IgD-negative memory B cell (primary cell): Measurements from ENCODE around the gene HS3ST3B1. TPM values are rescaled to one million over a fixed set of nuclear protein-coding genes. Genes with fewer than 3 reads are reported as not detected.
A peak's percentile ranks its signal among the peaks of the same experiment; 100 is the strongest.

Experiments used
- H3K27ac Mint-ChIP-seq, 3 donors: one replicate each; pipeline ENCODE4 v1.8.0; 2020 to 2022; ENCODE audit warnings: mild to moderate bottlenecking in 3 of 3, mixed read lengths in 3 of 3, moderate library complexity in 1 of 3
- H3K27me3 Mint-ChIP-seq: one replicate; pipeline ENCODE4 v1.8.0; 2021; ENCODE audit warnings: mixed read lengths
- H3K36me3 Mint-ChIP-seq: one replicate; pipeline ENCODE4 v1.8.0; 2020; ENCODE audit warnings: mild to moderate bottlenecking, mixed read lengths
- H3K4me1 Mint-ChIP-seq, 3 donors: one replicate each; pipeline ENCODE4 v1.8.0; 2020 to 2022; ENCODE audit warnings: mixed read lengths in 3 of 3, mild to moderate bottlenecking in 1 of 3
- H3K4me3 Mint-ChIP-seq, 4 donors: one replicate each; pipeline ENCODE4 v1.8.0; 2020 to 2022; ENCODE audit warnings: mild to moderate bottlenecking in 4 of 4, mixed read lengths in 4 of 4, moderate library complexity in 3 of 4
- H3K9me3 Mint-ChIP-seq, 3 donors: one replicate each; pipeline ENCODE4 v1.8.0; 2020 to 2021; ENCODE audit warnings: mixed read lengths in 3 of 3, mild to moderate bottlenecking in 1 of 3
- polyA plus RNA-seq: library from polyadenylated mRNA; unstranded; fragments of 300-500 nt; fragmentation: Illumina TruSeq; gene quantifications from one replicate; pipeline ENCODE4 v1.2.3, GENCODE V29; 2021

The HS3ST3B1 gene
- polyA plus RNA-seq, result 0.70 TPM

DNA sequence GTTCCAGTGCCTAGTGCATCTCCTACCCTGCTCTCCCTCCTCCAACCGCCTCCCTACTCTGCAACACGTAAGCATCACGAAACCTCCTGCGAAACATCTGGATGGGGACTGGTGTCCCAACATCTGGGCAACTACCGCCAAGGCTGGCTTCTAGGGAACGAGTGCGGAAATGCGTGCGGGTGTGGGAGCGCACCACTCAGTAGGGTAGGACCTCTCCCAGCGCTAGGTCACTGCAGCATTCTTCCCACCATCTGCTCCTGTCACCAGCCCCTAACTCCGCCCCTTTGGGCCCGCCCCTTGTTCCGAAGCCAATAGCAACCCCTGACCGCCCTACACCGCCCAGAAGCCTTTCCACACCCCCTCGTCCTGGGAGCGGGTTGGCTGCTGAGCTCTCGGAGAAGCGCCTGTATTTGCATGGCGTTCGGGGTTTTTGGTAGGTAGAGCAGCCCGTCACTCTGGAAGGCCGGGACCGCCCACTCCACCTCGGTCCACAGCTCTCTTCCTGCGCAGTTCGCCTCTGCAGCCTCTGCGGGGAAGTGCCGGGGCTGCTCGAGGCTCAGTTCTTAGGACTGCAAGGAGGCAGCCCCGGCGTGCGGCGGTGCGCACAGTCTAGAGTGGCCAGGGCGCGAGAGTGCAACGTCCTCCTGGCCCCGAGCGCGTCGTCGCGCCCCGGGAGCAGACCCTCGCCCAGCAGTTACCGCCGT, at the start of gene HS3ST3B1:
HS3ST3B1 (plus strand) TSS at position 507 of the 704 bp plus-strand sequence. CDS start 438 bp downstream, outside the sequence.
- H3K9me3 Mint-ChIP-seq, result peaks cover 0 to 8% (median 2%) of the 10 kb centered on the region in 3 donors
- peak within 1 kb of the TSS; percentile 83 to 91 (median 89) for H3K4me3 Mint-ChIP-seq
- peaks cover 63% of the 10 kb centered on the region for H3K27me3 Mint-ChIP-seq
- H3K4me1 Mint-ChIP-seq, result peaks cover 14 to 37% (median 22%) of the 10 kb centered on the region in 3 donors
- peak within 1 kb of the TSS in 2 of 3 donors; percentile 84 to 95 for H3K27ac Mint-ChIP-seq
- H3K36me3 Mint-ChIP-seq, result peaks cover 2% of the 10 kb centered on the region

DNA sequence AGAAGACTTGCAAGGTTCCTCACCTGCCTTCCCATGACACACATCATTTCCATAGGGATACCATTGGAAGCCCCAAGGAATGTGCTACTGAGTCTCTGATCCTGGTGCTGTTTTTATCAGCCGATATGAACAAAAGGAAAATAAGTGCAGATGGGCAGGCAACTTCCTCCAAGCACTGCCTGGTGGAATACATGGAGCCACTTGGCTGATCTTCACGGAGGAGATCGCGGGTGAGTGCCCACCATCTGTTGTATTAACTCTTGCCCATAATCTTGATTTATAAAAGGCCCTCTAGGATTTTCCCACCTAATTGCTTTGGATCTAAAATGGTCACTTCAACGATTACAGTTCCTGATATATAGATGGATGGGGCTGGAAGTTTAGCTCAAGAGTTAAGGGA, 39.5 kb upstream of the HS3ST3B1 start:
- Mint-ChIP-seq H3K27me3 (peaks cover 8% of the 10 kb centered on the region), H3K27ac (no peak overlapping the region), H3K4me1 (no peaks in the 10 kb centered on the region), H3K4me3 (no peak overlapping the region), H3K36me3 (no peaks in the 10 kb centered on the region), H3K9me3 (peaks cover 0 to 5% (median 5%) of the 10 kb centered on the region in 3 donors)

DNA sequence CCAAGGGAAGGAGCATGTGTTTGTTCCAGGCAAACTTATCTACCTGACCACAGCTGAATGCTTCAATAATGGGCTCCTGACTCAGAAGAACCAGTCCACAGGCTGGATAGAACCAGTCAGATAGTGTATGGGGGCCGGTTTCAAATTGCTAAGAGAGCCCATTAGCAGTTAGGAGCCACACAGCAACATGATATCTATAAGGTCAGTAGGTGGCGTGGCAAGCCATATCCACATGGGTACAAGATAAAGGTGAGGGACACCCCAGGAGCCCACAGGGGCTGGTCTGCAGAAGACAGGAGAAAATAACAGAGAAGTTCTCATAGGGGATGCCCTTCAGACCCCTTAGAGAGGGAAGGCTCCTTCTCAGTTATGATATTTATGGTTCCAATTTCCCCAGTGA, 32.6 kb upstream of the HS3ST3B1 start:
- Mint-ChIP-seq H3K27me3 (peaks cover 3% of the 10 kb centered on the region), H3K36me3 (peaks cover 2% of the 10 kb centered on the region), H3K9me3 (peaks cover 0 to 6% (median 5%) of the 10 kb centered on the region in 3 donors), H3K27ac (no peak overlapping the region), H3K4me3 (no peak overlapping the region), H3K4me1 (no peaks in the 10 kb centered on the region)

DNA sequence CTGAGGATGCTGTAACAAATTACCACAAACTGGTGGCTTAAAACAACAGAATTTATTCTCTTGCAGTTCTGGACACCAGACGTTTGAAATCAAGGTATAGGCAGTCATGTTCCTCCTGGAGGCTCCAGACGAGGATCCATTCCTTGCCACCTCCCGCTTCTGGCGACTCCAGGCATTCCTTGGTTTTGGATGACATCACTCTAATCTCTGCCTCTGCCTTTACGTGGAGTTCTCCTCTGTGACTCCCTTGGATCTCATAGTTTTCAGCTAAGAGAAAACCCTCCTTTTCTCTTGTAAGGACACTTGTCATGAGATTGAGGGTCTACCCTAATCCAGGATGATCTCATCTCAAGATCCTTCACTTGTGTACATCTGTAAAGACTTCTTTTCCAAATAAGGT, 31.4 kb upstream of the HS3ST3B1 start:
- Mint-ChIP-seq H3K4me3 (no peak overlapping the region), H3K36me3 (peaks cover 2% of the 10 kb centered on the region), H3K9me3 (peaks cover 0 to 10% (median 5%) of the 10 kb centered on the region in 3 donors), H3K27ac (no peak overlapping the region), H3K4me1 (no peaks in the 10 kb centered on the region), H3K27me3 (peaks cover 3% of the 10 kb centered on the region)

DNA sequence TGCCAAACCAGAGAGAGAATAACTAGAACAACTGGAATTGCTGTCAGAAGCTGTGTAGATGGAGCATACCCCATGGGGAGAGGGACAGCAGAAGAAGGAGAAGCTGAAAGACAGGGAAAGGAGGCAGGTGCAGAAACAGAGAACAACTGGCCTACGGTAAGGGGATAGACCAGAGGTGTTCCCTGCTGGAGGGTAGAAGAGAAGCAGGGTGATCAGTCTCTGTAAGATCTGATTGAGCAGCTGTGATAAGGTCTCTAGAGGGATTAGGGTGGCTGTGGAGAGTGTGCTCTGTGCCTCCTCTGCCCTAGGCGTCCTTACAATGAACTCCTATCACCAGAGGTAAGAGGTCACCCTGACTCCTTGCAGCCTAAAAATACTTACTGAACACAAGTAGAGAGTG, 30.4 kb upstream of the HS3ST3B1 start:
- Mint-ChIP-seq H3K9me3 (peaks cover 0 to 14% (median 7%) of the 10 kb centered on the region in 3 donors), H3K4me3 (no peak overlapping the region), H3K4me1 (no peaks in the 10 kb centered on the region), H3K36me3 (peaks cover 2% of the 10 kb centered on the region), H3K27me3 (peaks cover 3% of the 10 kb centered on the region), H3K27ac (no peak overlapping the region)

DNA sequence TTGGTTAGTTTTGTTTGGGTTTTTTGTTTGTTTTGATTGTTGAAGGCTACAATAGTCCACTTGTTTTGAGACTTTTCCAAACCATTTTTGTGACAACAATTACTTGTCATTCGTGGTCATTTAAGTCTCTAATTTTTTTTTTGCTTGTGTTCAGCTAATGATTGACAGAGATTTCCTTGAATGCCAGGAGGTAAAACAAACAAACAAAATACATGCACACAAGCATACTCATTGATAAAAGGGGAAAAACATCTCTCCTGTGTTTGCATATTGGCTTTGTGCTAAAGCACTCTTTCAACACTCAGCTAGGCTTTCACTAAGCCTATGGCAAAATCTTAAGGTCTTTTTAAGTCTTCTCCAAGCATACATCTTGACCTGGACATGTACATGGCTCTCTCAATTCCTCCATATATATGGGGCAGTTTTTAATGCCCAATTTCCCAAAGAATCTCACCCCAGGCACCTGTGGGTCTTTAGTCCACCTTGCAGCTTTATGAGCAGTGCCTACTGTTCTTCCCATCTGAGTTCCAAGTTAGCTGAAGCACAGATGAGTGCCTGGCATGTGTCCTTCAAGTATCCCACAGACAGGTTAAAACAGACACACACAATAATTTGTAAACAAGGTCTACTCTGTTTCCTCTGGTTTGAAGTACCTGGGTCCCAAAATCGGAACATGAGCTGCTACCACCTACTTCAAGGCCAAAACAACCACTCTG, 24.2 kb upstream of the HS3ST3B1 start:
- H3K9me3 Mint-ChIP-seq, result peaks cover 1 to 20% (median 10%) of the 10 kb centered on the region in 3 donors
- H3K27me3 Mint-ChIP-seq, result peaks cover 12% of the 10 kb centered on the region
- no peak overlapping the region for H3K27ac Mint-ChIP-seq
- no peaks in the 10 kb centered on the region for H3K4me1 Mint-ChIP-seq
- H3K4me3 Mint-ChIP-seq, result no peak overlapping the region
- peaks cover 2% of the 10 kb centered on the region for H3K36me3 Mint-ChIP-seq

DNA sequence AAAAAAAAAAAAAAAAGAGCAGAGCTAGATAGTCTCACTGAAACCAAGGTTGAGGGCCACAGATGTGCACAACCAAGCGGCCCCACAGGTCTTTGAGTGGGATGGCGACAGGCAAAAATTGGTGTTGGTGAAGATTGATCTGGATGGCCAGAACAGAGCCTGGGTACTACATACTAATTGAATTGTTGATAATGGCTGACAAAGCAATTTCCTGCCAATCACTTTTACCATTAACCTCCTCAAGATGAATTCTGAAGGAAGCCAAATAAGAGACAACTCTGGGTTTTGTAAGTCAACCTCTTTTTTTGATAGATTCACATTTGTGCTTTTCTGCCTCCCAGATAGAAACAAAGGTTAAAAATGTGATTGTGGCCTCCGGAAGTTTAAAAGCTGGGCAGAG, 19.4 kb upstream of the HS3ST3B1 start:
- H3K9me3 Mint-ChIP-seq, result peaks cover 0 to 3% (median 2%) of the 10 kb centered on the region in 3 donors
- peaks cover 25% of the 10 kb centered on the region for H3K27me3 Mint-ChIP-seq
- H3K27ac Mint-ChIP-seq, result no peak overlapping the region
- no peaks in the 10 kb centered on the region for H3K4me1 Mint-ChIP-seq
- H3K4me3 Mint-ChIP-seq, result no peak overlapping the region
- H3K36me3 Mint-ChIP-seq, result peaks cover 1% of the 10 kb centered on the region

DNA sequence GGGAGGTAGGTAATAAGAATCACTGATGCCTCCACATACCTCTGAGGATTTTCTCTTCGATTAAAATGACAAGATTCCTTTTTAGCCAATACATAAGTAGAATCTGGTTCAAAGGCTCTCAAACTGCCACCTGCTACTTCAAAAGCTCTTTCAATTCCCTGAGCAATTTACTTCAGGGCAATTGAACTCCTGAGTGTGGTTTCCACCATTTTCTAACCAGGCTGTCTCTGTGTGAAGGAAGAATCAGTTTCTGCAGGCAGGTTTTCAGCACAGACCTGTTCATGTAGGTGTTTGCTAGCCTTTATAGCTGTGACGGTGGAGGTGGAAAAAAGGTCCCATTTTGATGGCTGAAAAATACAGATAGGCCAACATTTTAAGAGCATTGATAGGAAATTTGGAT, 18.2 kb upstream of the HS3ST3B1 start:
- peaks cover 20% of the 10 kb centered on the region for H3K27me3 Mint-ChIP-seq
- H3K4me3 Mint-ChIP-seq, result no peak overlapping the region
- H3K36me3 Mint-ChIP-seq, result peaks cover 1% of the 10 kb centered on the region
- no peaks in the 10 kb centered on the region for H3K4me1 Mint-ChIP-seq
- H3K9me3 Mint-ChIP-seq, result peaks cover 0 to 3% (median 2%) of the 10 kb centered on the region in 3 donors
- no peak overlapping the region for H3K27ac Mint-ChIP-seq

DNA sequence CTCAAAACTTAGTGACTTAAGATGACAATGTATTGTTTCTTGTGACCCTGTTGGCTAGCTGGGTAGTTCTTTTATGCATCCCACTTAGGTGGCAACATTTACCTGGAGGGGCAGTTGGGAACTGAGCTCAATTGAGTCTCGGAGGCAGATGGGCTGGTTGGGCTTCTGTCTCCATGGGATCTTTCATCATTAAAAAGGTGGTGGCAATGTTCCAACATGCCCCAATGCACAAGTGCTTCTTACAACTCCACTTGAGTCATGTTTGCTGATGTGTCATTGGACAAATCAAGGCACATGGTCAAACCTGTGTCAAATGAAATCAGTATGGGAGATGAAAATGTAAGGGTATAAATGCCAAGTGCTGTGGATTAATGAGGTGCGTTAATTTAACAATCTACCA, 11.7 kb upstream of the HS3ST3B1 start:
- Mint-ChIP-seq H3K9me3 (peaks cover 1 to 3% (median 2%) of the 10 kb centered on the region in 3 donors), H3K27me3 (peaks cover 27% of the 10 kb centered on the region), H3K4me1 (no peaks in the 10 kb centered on the region)

DNA sequence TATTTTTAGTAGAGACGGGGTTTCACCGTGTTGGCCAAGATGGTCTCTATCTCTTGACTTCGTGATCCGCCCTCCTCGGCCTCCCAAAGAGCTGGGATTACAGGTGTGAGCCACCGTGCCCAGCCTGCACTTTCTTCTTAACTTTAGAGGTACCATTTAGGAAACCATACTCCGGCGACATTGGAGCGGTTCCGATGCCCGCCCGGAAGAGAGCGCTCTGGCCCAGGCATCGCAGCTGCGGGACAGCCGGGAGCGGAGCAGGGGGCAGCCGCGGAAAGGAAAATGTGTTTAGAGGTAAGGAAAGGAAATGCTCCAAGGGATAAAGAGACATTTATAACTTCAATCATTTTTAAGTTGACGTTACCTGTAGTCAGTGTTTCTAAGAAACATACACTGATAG, 6.0 kb upstream of the HS3ST3B1 start:
- no peak overlapping the region for H3K27ac Mint-ChIP-seq
- peaks cover 55% of the 10 kb centered on the region for H3K27me3 Mint-ChIP-seq
- peaks cover 2 to 26% (median 9%) of the 10 kb centered on the region in 3 donors for H3K4me1 Mint-ChIP-seq
- peaks cover 0 to 8% (median 0%) of the 10 kb centered on the region in 3 donors for H3K9me3 Mint-ChIP-seq
- H3K36me3 Mint-ChIP-seq, result no peaks in the 10 kb centered on the region
- no peak overlapping the region for H3K4me3 Mint-ChIP-seq

More for the DNA sequence above, 11.7 kb upstream of the HS3ST3B1 start:
- Mint-ChIP-seq H3K36me3 (no peaks in the 10 kb centered on the region), H3K27ac (no peak overlapping the region), H3K4me3 (no peak overlapping the region)

DNA sequence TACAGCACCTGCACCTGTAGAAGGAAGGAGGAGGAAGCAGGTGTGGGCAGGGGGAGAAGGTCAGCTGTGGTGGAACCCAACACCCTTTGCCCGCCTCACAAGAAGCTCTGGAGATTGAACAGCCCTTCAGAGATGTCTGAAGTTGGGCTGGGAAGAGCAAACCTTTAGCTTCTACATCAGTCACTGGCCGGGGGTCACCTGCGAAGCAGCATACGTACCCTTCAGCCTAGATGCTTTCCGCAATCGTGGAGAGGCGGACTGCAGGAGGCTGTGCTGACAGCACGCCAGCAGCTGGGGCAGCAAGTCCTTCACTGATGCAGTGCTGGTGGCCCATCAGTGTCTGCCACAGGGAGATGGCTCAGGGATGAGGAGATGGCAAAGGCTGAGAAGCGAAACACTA, 5.2 kb upstream of the HS3ST3B1 start:
- peaks cover 2% of the 10 kb centered on the region for H3K36me3 Mint-ChIP-seq
- H3K27ac Mint-ChIP-seq, result peak overlapping the region in 1 of 3 donors; percentile 13
- peaks cover 59% of the 10 kb centered on the region for H3K27me3 Mint-ChIP-seq
- peak overlapping the region in 1 of 4 donors; percentile 61 for H3K4me3 Mint-ChIP-seq
- peaks cover 0 to 8% (median 2%) of the 10 kb centered on the region in 3 donors for H3K9me3 Mint-ChIP-seq
- peaks cover 9 to 34% (median 15%) of the 10 kb centered on the region in 3 donors for H3K4me1 Mint-ChIP-seq

DNA sequence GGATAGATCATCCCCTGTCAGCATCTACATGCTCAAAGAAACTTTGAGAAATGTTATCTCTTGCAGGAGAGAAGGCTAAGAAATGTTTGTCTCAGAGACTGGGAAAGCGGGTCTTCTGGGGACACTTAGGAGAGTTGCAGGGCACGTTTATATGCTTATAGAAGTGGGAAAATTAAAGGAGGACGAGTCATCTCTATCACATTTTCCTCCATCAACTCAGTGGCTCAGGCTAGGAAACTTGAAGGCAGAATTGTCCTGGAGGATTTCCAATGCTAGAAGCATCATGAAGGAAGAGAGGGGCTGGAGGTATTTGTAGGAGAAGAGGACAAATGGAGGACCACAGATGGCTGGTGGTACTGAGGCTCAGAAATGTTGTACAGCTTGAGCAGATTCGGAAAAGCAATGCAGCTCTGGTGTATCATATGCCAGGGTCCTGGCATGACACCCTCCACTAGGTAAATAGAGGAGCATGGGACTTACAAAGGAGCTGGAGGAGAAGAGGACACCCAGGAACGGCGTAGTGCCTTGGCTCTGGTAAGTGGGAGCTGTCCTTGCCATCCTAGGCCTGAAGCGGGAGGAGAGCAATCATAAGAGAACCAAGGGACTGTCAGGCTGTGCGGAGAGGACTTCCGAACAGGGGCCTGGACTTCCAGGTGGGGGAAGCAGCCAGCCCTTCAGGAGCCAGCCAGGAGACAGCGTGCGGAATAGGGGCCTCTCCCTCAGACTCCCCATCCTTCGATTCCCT, 4.5 kb upstream of the HS3ST3B1 start:
- peaks cover 9 to 39% (median 19%) of the 10 kb centered on the region in 3 donors for H3K4me1 Mint-ChIP-seq
- peak overlapping the region; percentile 2 to 81 (median 43) for H3K4me3 Mint-ChIP-seq
- H3K9me3 Mint-ChIP-seq, result peaks cover 0 to 8% (median 2%) of the 10 kb centered on the region in 3 donors
- H3K27me3 Mint-ChIP-seq, result peaks cover 61% of the 10 kb centered on the region
- peaks cover 2% of the 10 kb centered on the region for H3K36me3 Mint-ChIP-seq
- H3K27ac Mint-ChIP-seq, result peak overlapping the region in 2 of 3 donors; percentile 49 to 58

DNA sequence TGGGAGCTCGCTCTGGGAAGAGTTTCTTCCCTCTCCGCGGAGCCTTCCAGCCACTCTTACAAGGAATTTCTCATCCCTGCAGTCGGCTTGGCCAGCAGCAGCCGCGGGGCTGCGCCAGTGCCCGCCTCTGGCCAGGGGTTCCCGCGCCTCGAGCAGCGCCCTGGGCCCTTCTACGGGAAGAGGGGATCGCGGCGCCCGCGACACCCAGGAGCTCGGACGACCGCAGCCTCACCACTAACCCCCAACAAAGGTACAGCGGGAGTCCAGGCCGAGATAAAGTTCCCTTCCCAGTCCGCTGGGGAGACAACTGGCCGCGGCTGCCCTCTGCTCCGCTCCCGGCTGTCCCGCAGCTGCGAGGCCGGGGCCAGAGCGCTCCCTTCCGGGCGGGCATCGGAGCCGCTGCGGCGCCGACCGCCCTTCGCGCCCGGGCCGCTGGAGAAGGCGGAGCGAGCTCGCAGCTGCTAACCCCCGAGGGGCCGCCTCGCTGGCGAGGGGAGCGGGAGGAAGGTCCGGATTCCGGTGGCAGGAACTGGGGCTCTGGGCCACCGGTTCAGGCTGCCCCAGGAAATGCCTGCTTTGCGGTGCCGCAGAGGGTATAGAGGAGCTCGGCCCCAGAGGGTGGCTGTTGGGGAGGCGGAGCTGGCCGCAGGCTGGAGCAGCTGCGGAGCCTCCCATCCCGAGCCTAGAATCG, 3.6 kb upstream of the HS3ST3B1 start:
- Mint-ChIP-seq H3K36me3 (peaks cover 2% of the 10 kb centered on the region), H3K4me3 (peak overlapping the region; percentile 44 to 83 (median 64)), H3K4me1 (peaks cover 9 to 39% (median 19%) of the 10 kb centered on the region in 3 donors), H3K9me3 (peaks cover 0 to 8% (median 2%) of the 10 kb centered on the region in 3 donors), H3K27ac (peak overlapping the region in 1 of 3 donors; percentile 58), H3K27me3 (peaks cover 63% of the 10 kb centered on the region)

DNA sequence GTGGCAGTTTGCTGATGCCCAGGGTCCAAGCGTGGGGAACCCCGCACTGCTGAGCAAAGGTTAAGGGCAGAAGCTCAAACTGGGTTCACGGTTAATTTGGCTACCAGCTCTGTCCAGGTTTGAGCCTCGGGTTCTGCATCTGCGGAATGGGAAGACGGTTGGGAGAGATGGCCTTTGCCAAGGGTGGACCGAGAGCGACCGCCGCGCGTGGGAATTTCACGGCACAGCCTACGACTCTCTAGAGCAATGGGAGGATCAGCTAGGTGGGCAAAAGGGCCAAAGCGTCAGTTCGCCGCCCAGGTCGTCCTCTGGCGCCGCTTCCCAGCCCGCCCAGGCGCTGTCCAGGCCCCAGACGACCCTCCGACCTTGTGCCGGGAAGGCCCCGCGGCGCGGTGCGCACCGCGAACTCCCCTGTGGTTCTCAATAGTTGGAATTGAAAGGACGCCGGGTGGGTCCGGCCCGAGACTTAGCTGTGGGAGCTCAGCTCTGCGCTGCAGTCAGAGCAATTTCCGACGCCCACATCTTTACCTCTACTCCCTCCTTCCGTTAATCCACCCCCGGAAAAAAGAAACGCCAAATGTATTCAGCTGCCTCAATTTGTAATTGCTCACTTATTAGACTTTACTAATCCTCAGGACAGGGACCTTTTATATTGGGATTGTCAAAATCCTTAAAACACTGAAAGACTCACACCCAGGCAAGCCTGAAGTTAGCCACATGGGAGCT, 2.5 kb upstream of the HS3ST3B1 start:
- Mint-ChIP-seq H3K4me1 (peaks cover 9 to 39% (median 20%) of the 10 kb centered on the region in 3 donors), H3K4me3 (peak overlapping the region in 3 of 4 donors; percentile 61 to 90 (median 88)), H3K27me3 (peaks cover 62% of the 10 kb centered on the region), H3K36me3 (peaks cover 2% of the 10 kb centered on the region), H3K9me3 (peaks cover 0 to 8% (median 2%) of the 10 kb centered on the region in 3 donors), H3K27ac (peak overlapping the region in 1 of 3 donors; percentile 95)
